BLaER1 treated with 17β-estradiol and CSF1 and Interleukin-3, amounts not matched to agents 10 nM and 100 nM (cell line): Measurements from ENCODE around the gene SHPK.

Source experiments
- H3K27ac ChIP-seq, 11 experiments: shearing (Covaris generic); formaldehyde crosslinking; 2 replicates each; pipeline ENCODE4 v1.8.1; 2022
- H3K27me3 ChIP-seq, 11 experiments: shearing (Covaris generic); formaldehyde crosslinking; 2 replicates each; pipeline ENCODE4 v1.8.1; 2022
- H3K36me3 ChIP-seq, 11 experiments: shearing (Covaris generic); formaldehyde crosslinking; 2 replicates each; pipeline ENCODE4 v1.8.1; 2022
- H3K4me1 ChIP-seq, 10 experiments: shearing (Covaris generic); formaldehyde crosslinking; 2 replicates each; pipeline ENCODE4 v1.8.1; 2022
- H3K4me2 ChIP-seq, 11 experiments: shearing (Covaris generic); formaldehyde crosslinking; 2 replicates each; pipeline ENCODE4 v1.8.1; 2022
- H3K4me3 ChIP-seq, 10 experiments: shearing (Covaris generic); formaldehyde crosslinking; 2 replicates each; pipeline ENCODE4 v1.8.1; 2022
- H3K9ac ChIP-seq, 11 experiments: shearing (Covaris generic); formaldehyde crosslinking; 2 replicates each; pipeline ENCODE4 v1.8.1; 2022
- H3K9me3 ChIP-seq, 11 experiments: shearing (Covaris generic); formaldehyde crosslinking; replicated peaks in 1 of 11; 2 replicates each; pipeline ENCODE4 v1.8.1; 2022
- H4K20me1 ChIP-seq, 11 experiments: shearing (Covaris generic); formaldehyde crosslinking; 2 replicates each; pipeline ENCODE4 v1.8.1; 2022
- Cebpa-rat ChIP-seq, 11 experiments: shearing (Covaris generic); IDR thresholded peaks; 2 replicates each; pipeline ENCODE4 v1.8.1; 2022

Gene SHPK

DNA sequence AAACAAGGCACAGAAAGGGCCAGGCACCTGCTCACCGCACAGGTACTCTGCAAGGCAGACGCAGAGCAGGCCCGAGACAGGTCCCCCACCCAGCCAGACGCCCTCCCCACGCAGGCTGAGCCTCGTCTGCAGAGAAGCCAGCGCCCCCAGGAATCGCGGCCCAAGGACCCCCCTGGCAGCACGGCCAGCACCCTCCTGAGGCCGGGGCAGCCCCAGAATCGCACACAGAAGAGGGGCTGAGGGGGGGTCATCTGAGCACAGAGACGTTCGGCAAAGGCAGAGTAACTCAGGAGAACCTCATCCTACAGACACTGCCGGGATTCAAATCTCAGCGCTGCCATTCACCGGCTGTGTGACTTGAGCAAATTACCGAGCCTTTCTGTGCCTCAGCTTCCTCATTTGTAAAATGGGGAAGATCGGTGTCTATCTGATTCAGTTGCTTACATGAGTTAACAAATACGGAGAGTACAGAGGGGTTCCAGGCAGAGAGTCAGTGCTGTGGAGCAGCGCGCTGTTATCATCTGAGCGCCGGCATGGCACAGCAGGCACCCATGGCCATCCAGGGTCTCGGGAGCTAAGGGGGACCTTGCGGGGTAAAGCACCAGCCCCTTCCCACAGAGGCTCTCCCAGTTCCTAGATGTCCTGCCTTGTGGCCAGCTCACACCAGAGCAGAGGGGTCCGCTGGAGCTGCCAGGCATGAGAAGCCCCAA, 42.9 kb upstream of the SHPK start:
- peak overlapping the region in 4 of 11 experiments; percentile 7 to 37 (median 26); a peak in 4 of 22 replicates for H3K4me2 ChIP-seq
- no peak for TF ChIP-seq Cebpa-rat (IDR thresholded peaks at IDR 0.05)
- no peak overlapping the region for H3K4me3 ChIP-seq

DNA sequence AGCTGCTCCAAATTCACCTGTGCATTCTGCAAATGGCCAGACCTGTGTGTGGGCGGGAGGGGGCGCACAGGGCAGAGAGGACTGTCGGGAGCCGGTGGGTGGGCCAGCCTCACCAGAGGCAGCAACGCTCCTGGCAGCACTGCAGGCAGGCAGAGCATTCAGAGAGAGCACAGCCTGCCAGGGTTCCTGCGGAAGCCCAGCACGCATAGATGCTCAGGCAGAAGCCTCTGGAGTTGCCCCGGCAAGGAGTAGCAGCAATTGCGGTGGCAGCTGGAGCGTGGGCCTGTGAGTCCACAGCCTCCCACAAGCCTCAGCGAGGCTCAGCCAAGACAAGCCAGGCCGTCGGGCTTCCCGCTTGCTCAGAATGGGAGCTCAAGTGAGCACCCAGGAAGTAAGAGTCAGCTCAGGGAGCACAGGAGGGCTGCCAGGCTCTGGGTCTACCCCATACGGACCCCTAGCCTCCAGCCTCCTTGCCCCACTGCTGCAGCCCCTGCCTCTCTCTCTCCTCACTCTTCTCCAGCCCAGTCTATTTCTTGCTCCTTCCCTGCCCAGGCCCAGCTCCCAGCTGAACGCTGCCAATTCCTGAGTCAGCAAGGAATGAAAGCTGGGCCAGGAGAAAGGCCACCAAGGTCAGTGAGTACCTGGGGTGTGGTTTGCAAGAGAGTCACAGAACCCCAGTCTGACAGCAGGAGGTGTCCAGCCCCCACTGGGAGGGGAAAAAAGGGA, 42.2 kb upstream of the SHPK start:
- no peak overlapping the region for H3K9ac ChIP-seq
- peaks cover 0 to 35% (median 0%) of the 10 kb centered on the region in 11 experiments; a peak in 6 of 22 replicates for H3K36me3 ChIP-seq
- peaks cover 0 to 14% (median 3%) of the 10 kb centered on the region in 10 experiments; a peak in 11 of 20 replicates for H3K4me1 ChIP-seq
- TF ChIP-seq Cebpa-rat (IDR thresholded peaks at IDR 0.05): no peak
- H3K27me3 ChIP-seq: no peaks in the 10 kb centered on the region
- H3K4me3 ChIP-seq: no peak overlapping the region
- H3K9me3 ChIP-seq: no peaks in the 10 kb centered on the region
- H4K20me1 ChIP-seq: peaks cover 0 to 39% (median 0%) of the 10 kb centered on the region in 11 experiments; a peak in 3 of 22 replicates
- no peak overlapping the region; a peak in 1 of 22 replicates for H3K4me2 ChIP-seq
- no peak overlapping the region for H3K27ac ChIP-seq

More for the DNA sequence above, 42.9 kb upstream of the SHPK start:
- Histone ChIP-seq H3K4me1 (peaks cover 0 to 14% (median 8%) of the 10 kb centered on the region in 10 experiments; a peak in 12 of 20 replicates), H3K27ac (no peak overlapping the region), H3K9ac (peak overlapping the region in 1 of 11 experiments; percentile 21; a peak in 1 of 22 replicates), H3K27me3 (no peaks in the 10 kb centered on the region), H3K9me3 (no peaks in the 10 kb centered on the region), H4K20me1 (peaks cover 0 to 39% (median 0%) of the 10 kb centered on the region in 11 experiments; a peak in 3 of 22 replicates), H3K36me3 (peaks cover 0 to 34% (median 0%) of the 10 kb centered on the region in 11 experiments; a peak in 4 of 22 replicates)

GRCh38 chr17:3675886-3676285, 39.8 kb upstream of the SHPK start:
- Histone ChIP-seq H4K20me1 (peaks cover 0 to 55% (median 10%) of the 10 kb centered on the region in 11 experiments; a peak in 12 of 22 replicates), H3K4me1 (peaks cover 0 to 16% (median under 1%) of the 10 kb centered on the region in 10 experiments; a peak in 6 of 20 replicates), H3K9me3 (no peaks in the 10 kb centered on the region), H3K27ac (no peak overlapping the region), H3K36me3 (peaks cover 5 to 57% (median 16%) of the 10 kb centered on the region in 11 experiments; a peak in 19 of 22 replicates), H3K27me3 (no peaks in the 10 kb centered on the region), H3K4me2 (no peak overlapping the region), H3K9ac (no peak overlapping the region), H3K4me3 (no peak overlapping the region)
- TF ChIP-seq Cebpa-rat (IDR thresholded peaks at IDR 0.05): no peak

DNA sequence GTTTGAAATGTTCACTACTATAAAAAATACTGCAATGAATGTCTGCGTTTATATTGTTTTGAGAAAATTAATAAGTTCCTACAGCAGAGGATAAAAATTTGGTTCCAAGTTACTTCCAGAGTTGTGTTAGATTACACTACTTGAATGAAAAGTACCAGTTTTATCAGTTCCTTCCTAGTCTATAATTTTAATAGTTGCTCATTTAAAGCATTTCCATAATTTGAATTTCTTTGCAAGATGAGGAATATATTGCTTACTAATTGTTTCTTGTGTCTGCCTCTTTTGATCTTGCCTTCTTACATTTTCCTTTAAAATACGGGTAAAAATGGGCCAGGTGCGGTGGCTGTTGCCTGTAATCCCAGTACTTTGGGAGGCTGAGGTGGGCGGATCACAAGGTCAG, 36.5 kb upstream of the SHPK start:
- peaks cover 14 to 18% (median 16%) of the 10 kb centered on the region in 10 experiments for H3K4me1 ChIP-seq
- peaks cover 3 to 53% (median 30%) of the 10 kb centered on the region in 11 experiments; a peak in 18 of 22 replicates for H4K20me1 ChIP-seq
- no peaks in the 10 kb centered on the region for H3K9me3 ChIP-seq
- H3K27me3 ChIP-seq: no peaks in the 10 kb centered on the region
- no peak overlapping the region for H3K27ac ChIP-seq
- no peak overlapping the region for H3K4me3 ChIP-seq
- no peak for TF ChIP-seq Cebpa-rat (IDR thresholded peaks at IDR 0.05)
- H3K36me3 ChIP-seq: peaks cover 5 to 47% (median 25%) of the 10 kb centered on the region in 11 experiments; a peak in 19 of 22 replicates
- no peak overlapping the region for H3K4me2 ChIP-seq
- H3K9ac ChIP-seq: no peak overlapping the region

DNA sequence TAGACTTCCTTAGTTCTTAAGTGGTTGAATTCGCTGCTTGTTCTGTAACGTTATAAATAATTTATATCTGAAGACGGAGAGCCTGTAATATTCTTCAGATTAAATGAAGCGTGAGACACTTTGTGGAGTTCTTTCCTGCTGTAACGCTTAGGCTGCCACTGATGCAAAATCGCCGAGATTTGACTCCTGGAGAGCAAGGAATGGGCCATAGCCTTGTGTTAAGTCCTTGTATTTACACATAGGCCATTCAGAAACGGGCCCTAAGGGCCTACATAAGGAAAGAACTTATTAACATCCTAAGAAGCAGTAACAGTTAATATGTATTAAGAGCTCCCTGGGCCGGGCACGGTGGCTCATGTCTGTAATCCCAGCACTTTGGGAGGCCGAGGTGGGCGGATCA, 33.5 kb upstream of the SHPK start:
- Histone ChIP-seq H3K36me3 (peaks cover 9 to 43% (median 29%) of the 10 kb centered on the region in 11 experiments), H3K27ac (peak overlapping the region; percentile 78 to 94 (median 90); a peak in 21 of 22 replicates), H4K20me1 (peaks cover 3 to 73% (median 60%) of the 10 kb centered on the region in 11 experiments; a peak in 18 of 22 replicates), H3K9ac (peak overlapping the region; percentile 85 to 97 (median 94)), H3K4me3 (peak overlapping the region; percentile 88 to 98 (median 94)), H3K9me3 (no peaks in the 10 kb centered on the region), H3K27me3 (no peaks in the 10 kb centered on the region), H3K4me1 (peaks cover 31 to 42% (median 38%) of the 10 kb centered on the region in 10 experiments), H3K4me2 (peak overlapping the region; percentile 84 to 99 (median 94))
- no peak for TF ChIP-seq Cebpa-rat (IDR thresholded peaks at IDR 0.05)

DNA sequence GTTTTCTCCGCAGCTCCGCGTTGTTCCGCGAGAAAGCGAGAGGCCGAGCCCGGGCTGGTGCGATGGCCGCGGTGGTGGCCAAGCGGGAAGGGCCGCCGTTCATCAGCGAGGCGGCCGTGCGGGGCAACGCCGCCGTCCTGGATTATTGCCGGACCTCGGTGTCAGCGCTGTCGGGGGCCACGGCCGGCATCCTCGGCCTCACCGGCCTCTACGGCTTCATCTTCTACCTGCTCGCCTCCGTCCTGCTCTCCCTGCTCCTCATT, 33.0 kb upstream of the SHPK start:
- Histone ChIP-seq H3K36me3 (peaks cover 15 to 48% (median 34%) of the 10 kb centered on the region in 11 experiments), H3K27me3 (no peaks in the 10 kb centered on the region), H3K4me1 (peaks cover 31 to 46% (median 38%) of the 10 kb centered on the region in 10 experiments), H4K20me1 (peaks cover 3 to 78% (median 64%) of the 10 kb centered on the region in 11 experiments; a peak in 19 of 22 replicates), H3K9me3 (no peaks in the 10 kb centered on the region), H3K9ac (peak overlapping the region; percentile 85 to 97 (median 94)), H3K4me2 (peak overlapping the region; percentile 84 to 99 (median 94)), H3K4me3 (peak overlapping the region; percentile 88 to 98 (median 94)), H3K27ac (peak overlapping the region; percentile 78 to 94 (median 90))
- TF ChIP-seq Cebpa-rat (IDR thresholded peaks at IDR 0.05): no peak

DNA sequence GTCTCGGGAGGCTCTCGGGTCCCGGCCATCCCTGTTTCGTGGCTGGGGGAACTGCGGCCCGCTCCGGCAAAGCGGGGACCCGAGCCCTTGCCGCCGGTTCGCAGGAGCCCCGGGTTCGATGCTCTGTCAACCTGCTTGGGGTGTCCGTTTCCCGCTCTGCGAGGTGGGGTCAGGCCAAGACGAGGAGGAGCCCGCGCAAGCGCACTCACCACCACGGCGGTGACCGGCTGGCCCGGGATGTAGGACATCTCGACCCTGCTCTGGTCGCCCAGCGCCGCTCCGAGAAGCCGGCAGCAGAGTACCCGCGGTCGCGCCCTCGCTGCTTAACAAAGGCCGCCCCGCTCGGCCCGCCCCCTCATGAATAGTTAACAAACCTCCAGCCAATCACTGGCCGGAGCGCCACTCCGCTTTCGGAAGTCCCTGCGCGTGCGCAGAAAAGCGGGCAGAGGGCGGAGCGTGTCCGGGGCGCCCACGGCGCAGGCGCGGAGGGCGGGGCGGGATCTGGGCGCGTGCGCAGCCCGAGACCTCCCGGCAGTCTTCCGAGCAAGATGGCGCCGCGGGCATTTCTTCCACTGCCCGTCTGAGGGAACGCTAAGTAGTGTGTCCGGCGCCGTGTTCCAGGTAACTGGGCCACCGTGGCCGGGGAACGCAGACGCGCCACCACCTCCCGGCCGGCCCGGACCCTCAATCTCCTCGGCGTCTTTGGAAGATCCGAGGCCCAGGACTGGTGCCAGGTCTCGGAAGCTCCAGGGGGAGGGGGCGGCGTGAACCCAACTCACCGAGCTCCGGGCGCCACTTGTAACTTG, 32.4 kb upstream of the SHPK start, which contains the start of the genes EMC6 and TAX1BP3:
TSS of gene EMC6 (plus strand) at position 534 of the 806 bp plus-strand sequence. CDS start 335 bp downstream, outside the sequence.
TSS of gene TAX1BP3 (minus strand) at position 300 of the 806 bp plus-strand sequence. CDS start at position 248, 52 bp downstream.
- Histone ChIP-seq H3K4me3 (peak within 1 kb of the TSS; percentile 88 to 98 (median 94)), H3K27me3 (no peaks in the 10 kb centered on the region), H3K9ac (peak within 1 kb of the TSS; percentile 85 to 97 (median 94)), H3K9me3 (no peaks in the 10 kb centered on the region), H3K4me2 (peak within 1 kb of the TSS; percentile 95 to 99 (median 96)), H3K27ac (peak within 1 kb of the TSS; percentile 78 to 94 (median 90)), H3K36me3 (peaks cover 20 to 53% (median 40%) of the 10 kb centered on the region in 11 experiments), H3K4me1 (peaks cover 31 to 48% (median 38%) of the 10 kb centered on the region in 10 experiments), H4K20me1 (peaks cover 3 to 84% (median 69%) of the 10 kb centered on the region in 11 experiments; a peak in 19 of 22 replicates)
- no peak for TF ChIP-seq Cebpa-rat (IDR thresholded peaks at IDR 0.05)
